HCT116 (cell line): ENCODE data around the gene NAXE. TPM values are rescaled to one million over a fixed set of nuclear protein-coding genes. Genes with fewer than 3 reads are reported as not detected.

Experiments
- ATAC-seq: fragments of 200-7000 bp; cut with Tn5 transposase; 2 replicates; pipeline ENCODE4 v1.9.1; 2020; ENCODE audit warnings: mild to moderate bottlenecking, moderate library complexity
- BruUV-seq: library from RNA; stranded (reverse); fragments of 400-500 nt; replicated peaks from 2 replicates; lab custom pipeline; 2021; lab: Mats Ljungman, UMichigan
- CTCF ChIA-PET: fragments of 300-600 bp; sonication (Branson Sonifier 250); formaldehyde crosslinking; loops from one replicate; lab custom pipeline; 2021; ENCODE audit warnings: antibody characterized with exemption; lab: Charles Lee
- POLR2A ChIA-PET: fragments of 300-600, 350-600 bp; sonication (Branson Sonifier 250); formaldehyde crosslinking; loops from one replicate; lab custom pipeline; 2021; ENCODE audit warnings: antibody characterized with exemption; lab: Charles Lee
- RAD21 ChIA-PET, 2 experiments: fragments of 300-600 bp; sonication (Branson Sonifier 250); formaldehyde crosslinking; loops; one replicate each; lab custom pipeline; 2023; ENCODE audit warnings: low total read pairs in 2 of 2; ENCODE audit not compliant: uncharacterized antibody in 2 of 2, unreplicated experiment in 2 of 2, low non-redundant PET in 1 of 2; lab: Charles Lee
- DNase-seq: peaks from one replicate; pipeline ENCODE4 v3.0.0-alpha.2; 2010; ENCODE audit warnings: low read depth, low spot score
- H2AFZ ChIP-seq: fragments of 200-600 bp; shearing (Covaris generic), sonication (generic); 2 replicates; pipeline ENCODE4 v1.6.1; 2017; ENCODE audit warnings: low read depth, mixed run types, mixed read lengths, antibody characterized with exemption, low read length; ENCODE audit not compliant: poor library complexity, severe bottlenecking
- H3K27ac ChIP-seq: 2 replicates; pipeline ENCODE4 v1.5.1; 2012; ENCODE audit warnings: low read depth, low read length
- H3K27me3 ChIP-seq: fragments of 200-600 bp; sonication (generic); 2 replicates; pipeline ENCODE4 v1.6.1; 2016; ENCODE audit warnings: mixed run types, low read length, mixed read lengths; ENCODE audit not compliant: insufficient read depth
- H3K36me3 ChIP-seq, 2 experiments: fragments of 200-500 bp in 1 of 2; fragments of 200-600 bp in 1 of 2; sonication (Bioruptor generic) in 1 of 2; sonication (generic) in 1 of 2; 2 replicates each; pipeline versions ENCODE4 v1.5.1 to v1.6.1; 2014 to 2016; ENCODE audit warnings: low read length in 2 of 2, inconsistent platforms in 1 of 2, mixed read lengths in 1 of 2, mixed run types in 1 of 2; ENCODE audit not compliant: insufficient read depth in 2 of 2, control insufficient read depth in 1 of 2
- H3K4me1 ChIP-seq, 2 experiments: fragments of 200-600 bp in 1 of 2; sonication (generic) in 1 of 2; 2 replicates each; pipeline versions ENCODE4 v1.5.1 to v1.6.1; 2012 to 2017; ENCODE audit warnings: low read length in 2 of 2, inconsistent platforms in 1 of 2, mild to moderate bottlenecking in 1 of 2, mixed read lengths in 1 of 2, mixed run types in 1 of 2, moderate library complexity in 1 of 2; ENCODE audit not compliant: insufficient read depth in 2 of 2, control insufficient read depth in 1 of 2
- H3K4me2 ChIP-seq: fragments of 200-600 bp; sonication (generic); 2 replicates; pipeline ENCODE4 v1.6.1; 2017; ENCODE audit warnings: mixed run types, low read length, mixed read lengths
- H3K4me3 ChIP-seq, 2 experiments: fragments of 200-600 bp in 1 of 2; sonication (generic) in 1 of 2; replicated peaks in 1 of 2; 2 replicates each; pipeline ENCODE4 v1.5.1; 2011 to 2016; ENCODE audit warnings: low read length in 2 of 2, control low read depth in 1 of 2, low read depth in 1 of 2, mild to moderate bottlenecking in 1 of 2, mixed read lengths in 1 of 2, mixed run types in 1 of 2
- H3K79me2 ChIP-seq: fragments of 200-600 bp; sonication (generic); 2 replicates; pipeline ENCODE4 v1.6.1; 2017; ENCODE audit warnings: mild to moderate bottlenecking, mixed run types, low read length, moderate library complexity, mixed read lengths; ENCODE audit not compliant: insufficient read depth
- H3K9ac ChIP-seq: fragments of 200-600 bp; sonication (generic); 2 replicates; pipeline ENCODE4 v1.6.1; 2016; ENCODE audit warnings: low read length, mixed read lengths
- H3K9me2 ChIP-seq: fragments of 200-600 bp; sonication (generic), shearing (Covaris generic); 2 replicates; pipeline ENCODE4 v1.6.1; 2017; ENCODE audit warnings: mixed run types, mild to moderate bottlenecking, moderate library complexity; ENCODE audit not compliant: insufficient read depth
- H3K9me3 ChIP-seq, 2 experiments: fragments of 200-500 bp in 1 of 2; fragments of 200-600 bp in 1 of 2; sonication (Bioruptor generic) in 1 of 2; sonication (generic) in 1 of 2; 2 replicates each; pipeline ENCODE4 v1.6.1; 2014 to 2017; ENCODE audit warnings: low read length in 2 of 2, mixed read lengths in 2 of 2, inconsistent platforms in 1 of 2, low read depth in 1 of 2, mild to moderate bottlenecking in 1 of 2, mixed run types in 1 of 2, moderate library complexity in 1 of 2; ENCODE audit not compliant: control insufficient read depth in 1 of 2, insufficient read depth in 1 of 2
- H4K20me1 ChIP-seq: fragments of 200-600 bp; sonication (generic), shearing (Covaris generic); 2 replicates; pipeline ENCODE4 v1.6.1; 2017; ENCODE audit warnings: mixed run types, mild to moderate bottlenecking, moderate library complexity; ENCODE audit not compliant: insufficient read depth
- CTCF ChIP-seq, 3 experiments: fragments of 200-600 bp in 1 of 3; sonication (generic) in 1 of 3; IDR thresholded peaks in 2 of 3; conservative IDR thresholded peaks in 1 of 3; 2 replicates each; pipeline ENCODE4 v1.5.1; 2012 to 2017; ENCODE audit warnings: low read depth in 2 of 3, low read length in 2 of 3, antibody characterized with exemption in 1 of 3, borderline replicate concordance in 1 of 3, control low read depth in 1 of 3, mild to moderate bottlenecking in 1 of 3, mixed read lengths in 1 of 3, mixed run types in 1 of 3, moderate library complexity in 1 of 3; ENCODE audit not compliant: insufficient read depth in 1 of 3
- EZH2phosphoT487 ChIP-seq: fragments of 200-600 bp; IDR thresholded peaks from 2 replicates; pipeline ENCODE4 v1.6.1; 2018; ENCODE audit warnings: antibody characterized with exemption, borderline replicate concordance
- RAD21 ChIP-seq: IDR thresholded peaks from 2 replicates; pipeline ENCODE4 v1.6.1; 2012; ENCODE audit warnings: low read depth, mild to moderate bottlenecking
- REST ChIP-seq: IDR thresholded peaks from 2 replicates; pipeline ENCODE4 v1.6.1; 2012; ENCODE audit warnings: low read depth
- intact Hi-C: fragments of 100-400 bp; cut with micrococcal nuclease; formaldehyde crosslinking; loops from 2 replicates; pipeline ENCODE4 v1.10.0; 2022
- total RNA-seq: library from RNA; stranded (reverse); gene quantifications from one replicate; pipeline ENCODE4 v1.2.1, GENCODE V29; 2021; ENCODE audit not compliant: unreplicated experiment

Gene NAXE
- total RNA-seq, 1 experiment from 2014 or later: 139 TPM

DNA sequence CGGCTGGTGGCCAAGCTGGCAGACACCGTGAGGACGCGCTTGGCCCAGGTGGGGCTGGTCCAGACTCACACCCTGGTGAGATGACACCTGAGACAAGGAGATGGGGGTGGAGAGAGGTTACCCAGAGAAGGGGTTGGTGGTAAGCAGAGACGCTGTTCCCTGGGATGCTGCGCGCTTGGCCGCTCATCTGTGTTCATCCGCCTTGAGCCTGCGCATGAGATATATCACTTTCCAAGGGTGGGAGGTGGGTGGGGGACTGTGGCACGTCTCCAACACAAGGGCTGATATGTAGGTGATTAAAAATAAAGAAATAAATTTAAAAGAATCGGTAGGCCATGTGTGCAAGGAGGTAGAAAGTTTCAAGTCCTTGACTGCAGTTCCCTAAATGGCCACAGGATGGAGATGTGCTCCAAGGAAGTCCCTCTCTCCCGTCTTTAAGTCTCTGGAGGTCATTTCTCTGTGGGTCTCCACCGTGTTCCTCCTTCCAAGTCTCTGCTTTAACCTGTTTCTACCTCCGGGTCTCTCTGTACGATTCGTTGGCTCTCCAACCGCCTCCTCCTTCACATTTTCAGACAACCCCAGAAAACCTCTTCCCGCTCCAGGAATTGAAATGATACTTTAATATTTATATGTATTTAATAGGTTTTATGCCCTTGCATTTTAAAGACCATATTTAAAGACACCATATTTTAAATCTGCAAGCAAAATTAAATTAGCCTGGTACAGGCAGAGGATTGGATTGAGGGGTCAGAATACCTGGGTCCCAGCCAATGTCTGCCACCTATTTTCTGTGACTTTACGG, 7.6 kb upstream of the NAXE start:
- H3K4me3 ChIP-seq: no peak overlapping the region
- H3K9me3 ChIP-seq: no peaks in the 10 kb centered on the region
- peak overlapping the region; percentile 97 for H2AFZ ChIP-seq
- H3K27me3 ChIP-seq: no peaks in the 10 kb centered on the region
- no peak overlapping the region for H3K9ac ChIP-seq
- peaks cover 11 to 28% of the 10 kb centered on the region in 2 experiments for H3K4me1 ChIP-seq
- ChIA-PET RAD21 (interaction anchor here in 1 of 2 experiments (0.6 kb wide), 1 partner anchor 138 kb away, joined by 4 read pairs; no protein-coding TSS in a partner anchor), POLR2A (no interaction called here), CTCF (interaction anchor here (1.0 to 3.0 kb wide), 3 partner anchors 16 to 127 kb away, joined by 3 to 19 read pairs (median 3); no protein-coding TSS in a partner anchor)
- ATAC-seq (peak; percentile 61), DNase-seq (peak; percentile 83)
- H4K20me1 ChIP-seq: no peaks in the 10 kb centered on the region
- BruUV-seq: no TSS peak
- no peaks in the 10 kb centered on the region for H3K36me3 ChIP-seq
- TF ChIP-seq CTCF (IDR thresholded peaks at IDR 0.05 in 2 of 3, conservative IDR thresholded peaks at IDR 0.05 in 1 of 3; ENCODE audit: borderline replicate concordance in 1 of 3, insufficient read depth in 1 of 3, low read depth in 2 of 3, low read length in 2 of 3) (peak; percentile 84 to 94 (median 91)), RAD21 (peak; percentile 88), REST (no peak), EZH2phosphoT487 (no peak)
- H3K4me2 ChIP-seq: peak overlapping the region; percentile 19; the same call in 1 of the 2 replicates
- intact Hi-C loops: loop anchor here (1.0 to 2.0 kb wide), 2 partner anchors 24 to 127 kb away; no protein-coding TSS in a partner anchor
- H3K9me2 ChIP-seq: no peaks in the 10 kb centered on the region
- no peaks in the 10 kb centered on the region for H3K79me2 ChIP-seq
- no peak overlapping the region for H3K27ac ChIP-seq
